HG02763 (cell line): Measurements from ENCODE around the gene CBX4.

Source experiments
- ATAC-seq: cut with Tn5 transposase; IDR thresholded peaks from one replicate; pipeline ENCODE4 v1.9.1; 2021; ENCODE audit warnings: mild to moderate bottlenecking, moderate library complexity; ENCODE audit not compliant: unreplicated experiment

Gene CBX4

GRCh38 chr17:79802039-79802735 lies 37.1 kb downstream of the CBX4 start:
- no peak for ATAC-seq

DNA sequence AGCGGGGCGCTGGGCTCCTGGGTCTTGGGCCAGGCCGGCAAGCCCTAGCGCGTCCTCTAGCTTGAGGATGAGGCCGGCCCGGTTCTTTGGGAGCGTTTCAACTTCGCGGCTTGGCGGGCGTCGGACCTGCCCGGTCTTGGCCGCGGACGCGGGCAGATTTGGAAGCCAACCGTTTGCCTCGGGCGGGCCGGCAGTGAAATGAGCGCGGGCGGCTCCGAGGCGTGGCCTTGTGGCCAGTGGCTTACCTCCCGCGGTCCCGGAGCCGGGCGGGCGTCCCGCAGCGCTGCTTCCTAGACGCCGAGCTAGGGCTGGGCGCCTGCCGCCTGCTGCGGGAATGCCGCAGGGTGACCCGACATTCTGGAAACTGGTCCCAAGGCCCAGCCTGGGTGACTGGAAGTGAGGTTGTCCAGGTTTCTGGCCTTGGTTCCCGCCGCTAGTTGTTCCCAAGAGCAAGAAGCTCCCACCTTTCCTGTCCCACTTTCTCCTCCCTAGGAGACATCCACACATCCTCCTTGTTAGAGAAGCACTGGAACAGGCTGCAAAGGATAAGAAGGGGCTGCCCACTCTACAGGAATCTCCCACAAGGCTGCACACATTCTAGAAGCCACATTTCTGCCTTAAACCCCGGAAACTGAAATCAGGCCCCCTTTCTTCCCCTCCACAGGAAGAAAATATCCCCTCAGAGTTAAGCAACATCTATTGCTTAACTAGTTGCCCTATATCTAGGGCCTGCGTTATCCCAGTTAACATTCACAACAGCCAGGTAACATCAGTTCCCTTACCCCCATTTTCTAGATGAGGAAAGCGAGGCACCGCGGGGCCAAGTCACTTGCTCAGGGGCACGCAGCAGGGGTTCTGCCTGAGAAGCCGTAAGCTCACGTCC lies 37.8 kb downstream of the CBX4 start:
- ATAC-seq = no peak

GRCh38 chr17:79800325-79801155 lies 38.7 kb downstream of the CBX4 start:
- ATAC-seq = no peak

GRCh38 chr17:79799538-79800324 lies 39.5 kb downstream of the CBX4 start:
- no peak for ATAC-seq

GRCh38 chr17:79799174-79799537 lies 40.1 kb downstream of the CBX4 start:
- ATAC-seq = no peak

GRCh38 chr17:79798299-79799173 lies 40.7 kb downstream of the CBX4 start:
- ATAC-seq = no peak

- peak; percentile 14 for ATAC-seq
Measured at GRCh38 chr17:79797492-79798298, 41.5 kb downstream of the CBX4 start.

DNA sequence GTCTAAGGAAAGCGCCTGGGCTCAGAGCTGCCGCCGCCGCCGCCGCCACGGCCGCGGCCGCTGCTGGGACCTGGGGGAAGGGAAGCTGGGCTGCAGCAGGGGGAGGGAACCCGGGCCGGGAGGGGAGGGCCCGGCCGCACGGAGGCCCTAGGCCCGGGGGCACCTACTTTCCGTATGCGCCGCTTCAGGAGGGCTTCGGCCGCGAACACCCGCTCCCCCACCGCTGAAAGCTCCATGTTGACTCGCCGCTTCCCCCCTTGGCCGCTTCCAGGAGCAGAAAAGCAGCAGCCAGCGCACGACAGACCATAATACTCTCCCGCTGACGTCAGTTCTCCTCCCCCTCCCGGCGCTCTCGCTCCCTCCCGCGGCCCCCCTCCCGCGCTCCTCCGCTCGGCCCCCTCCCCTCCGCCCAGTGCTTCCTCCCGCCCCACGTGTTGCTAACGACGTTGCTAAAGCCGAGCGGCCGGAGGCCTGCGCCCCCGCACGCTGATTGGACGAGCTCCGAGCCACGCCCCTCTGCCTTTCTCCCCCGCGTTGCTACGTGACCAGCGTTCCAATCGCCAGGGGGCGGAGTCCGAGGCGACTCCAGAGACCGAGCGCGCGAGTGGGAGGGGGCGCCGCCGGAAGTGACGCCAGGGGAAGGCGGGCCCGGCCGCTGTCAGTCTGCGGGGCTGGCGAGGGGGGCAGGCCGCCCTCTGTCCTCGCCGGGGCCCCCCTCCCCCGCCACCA lies 42.3 kb downstream of the CBX4 start, which contains the start of gene CBX8:
Gene CBX8, minus strand, starts transcription at position 315 of the 729 bp plus-strand sequence. Its CDS starts 79 bp downstream, at position 236.
- peak; percentile 86 for ATAC-seq

DNA sequence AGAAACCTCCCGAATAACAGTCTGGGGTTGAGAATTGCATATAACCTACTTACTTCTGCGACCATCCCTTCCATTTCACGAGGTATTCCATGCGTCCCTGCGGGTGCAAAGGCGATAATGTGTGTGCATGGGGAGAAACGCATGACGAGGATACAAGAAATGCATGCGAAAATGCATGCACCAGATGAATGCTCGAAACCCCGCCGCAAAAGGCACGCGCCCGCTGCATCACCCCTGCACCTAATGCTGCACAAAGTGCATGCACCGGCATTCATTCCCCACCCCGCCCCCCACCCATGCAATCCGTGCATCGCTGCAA lies 42.8 kb downstream of the CBX4 start:
- ATAC-seq = no peak

DNA sequence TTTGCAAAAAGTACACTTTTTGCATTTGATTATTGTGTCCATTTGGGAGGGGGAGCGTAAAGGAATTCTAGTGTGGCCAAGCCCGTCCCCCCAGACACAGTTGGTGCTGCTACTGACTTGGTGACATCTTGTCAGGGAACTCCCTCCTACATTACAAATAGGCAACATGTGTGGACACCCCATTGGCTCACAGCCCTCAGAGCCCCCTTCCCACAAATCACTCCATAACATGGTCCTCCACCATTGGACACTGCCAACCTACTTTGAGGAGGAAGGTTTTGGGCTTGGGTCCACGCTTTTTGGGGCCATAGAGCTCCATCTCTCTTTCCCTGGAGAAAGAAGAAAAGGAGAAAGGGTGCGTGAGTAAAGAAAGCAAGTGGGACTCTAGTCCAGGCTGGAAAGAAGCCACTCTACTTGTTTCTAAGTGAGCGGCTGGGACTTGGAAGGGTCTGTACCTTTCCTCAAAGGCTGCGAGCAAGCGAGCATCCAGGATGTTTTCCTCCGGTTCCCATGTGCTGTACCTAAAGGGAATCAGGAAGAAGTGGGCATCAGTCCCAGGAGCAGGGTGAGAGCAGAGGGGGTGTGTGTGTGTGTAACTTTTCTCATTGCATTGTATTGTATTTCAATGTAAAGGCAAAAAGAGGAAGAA lies 43.3 kb downstream of the CBX4 start:
- no peak for ATAC-seq

DNA sequence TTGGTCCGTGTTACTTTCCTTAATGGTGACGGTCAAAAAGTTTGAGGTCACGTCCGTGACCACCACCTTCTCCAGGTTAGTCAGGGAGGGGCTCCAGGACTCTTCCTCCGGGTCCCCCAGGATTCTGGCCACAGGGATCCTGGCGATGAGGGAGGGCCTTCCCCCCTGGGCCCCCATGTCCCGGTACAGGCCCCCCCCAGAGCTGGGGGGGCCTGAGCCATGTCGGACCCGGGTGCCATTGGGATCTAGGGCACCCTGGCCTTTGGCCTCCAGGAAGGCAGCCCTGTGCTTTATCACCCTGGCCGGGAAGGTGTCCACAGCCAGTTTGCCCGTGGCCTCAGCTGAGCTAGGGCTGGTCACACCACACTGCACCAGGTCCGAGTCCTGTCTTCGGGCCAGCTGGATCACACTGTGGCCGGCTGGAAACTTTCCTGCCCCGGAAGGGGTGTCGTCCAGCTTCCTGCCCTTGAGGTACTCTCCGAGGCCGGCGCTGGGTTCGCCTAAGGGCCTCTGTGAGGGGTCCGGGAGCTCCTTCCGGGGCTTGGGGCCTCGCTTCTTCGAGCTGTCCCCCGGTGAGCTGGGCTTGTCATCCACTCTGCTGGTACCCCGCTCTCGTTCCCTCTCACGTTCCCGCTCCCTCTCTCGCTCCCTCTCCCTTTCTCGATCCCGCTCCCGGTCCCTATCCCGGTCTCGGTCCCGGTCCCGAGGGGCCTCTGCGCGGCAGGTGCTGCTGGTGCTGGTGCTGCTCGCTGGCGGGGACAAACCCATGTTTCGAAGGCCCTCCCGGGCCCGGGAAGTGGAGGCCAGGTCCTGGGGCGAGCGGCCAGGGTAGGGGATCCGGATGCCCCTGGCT lies 44.4 kb downstream of the CBX4 start:
- no peak for ATAC-seq

DNA sequence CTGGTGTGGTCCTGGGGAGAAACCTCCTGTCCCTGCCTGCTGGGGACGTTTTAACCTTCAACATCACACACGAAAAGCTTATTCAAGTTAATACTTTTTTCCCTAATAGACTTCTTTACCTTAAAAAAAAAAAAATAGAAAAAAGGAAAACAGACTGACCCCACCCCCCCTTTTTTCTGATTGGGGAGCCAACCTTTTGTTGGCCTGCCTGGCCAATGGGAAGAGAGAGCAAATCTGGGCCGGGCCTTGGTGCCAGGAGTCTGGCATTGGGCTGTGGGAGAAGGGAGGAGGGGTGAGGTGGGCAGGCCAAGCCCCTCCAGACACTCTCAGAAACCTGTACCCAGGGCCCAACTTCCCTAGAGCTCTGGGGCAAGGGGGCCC lies 45.3 kb downstream of the CBX4 start:
- ATAC-seq = no peak

- no peak for ATAC-seq
Measured at GRCh38 chr17:79792984-79793923, 46.0 kb downstream of the CBX4 start.

DNA sequence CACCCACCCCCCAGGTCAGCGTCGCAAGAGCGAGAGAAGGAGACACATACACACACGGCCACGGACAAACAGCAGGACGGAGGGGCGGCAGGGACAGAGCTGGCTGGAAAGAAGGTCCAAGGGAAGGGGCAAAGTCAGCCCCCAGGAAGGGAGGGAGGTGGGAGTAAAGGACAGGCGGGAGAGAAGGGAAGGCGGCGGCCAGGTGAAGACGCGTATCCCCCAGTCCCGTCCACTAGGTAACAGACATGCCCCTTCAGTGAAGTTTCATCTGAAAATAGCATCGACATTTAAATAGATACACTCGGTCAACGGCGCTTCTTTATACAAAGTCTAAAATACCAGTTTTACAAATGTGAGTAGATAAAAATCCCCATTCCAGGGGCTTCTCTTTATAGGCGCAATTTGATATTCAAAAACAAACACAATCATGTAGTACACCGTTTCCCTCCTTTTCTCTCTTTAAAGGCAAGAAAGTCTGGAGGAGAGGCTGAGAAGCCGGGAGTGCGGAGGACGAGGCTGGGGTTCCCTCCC lies 46.8 kb downstream of the CBX4 start:
- no peak for ATAC-seq

GRCh38 chr17:79791735-79792161 lies 47.5 kb downstream of the CBX4 start:
- ATAC-seq = no peak
